ENCODE measurements around the gene UCN2.

- TF ChIP-seq POLR2AphosphoS5 (IDR thresholded peaks at IDR 0.05) (no peak), CTCF (IDR thresholded peaks at IDR 0.05) (no peak), POLR2A (IDR thresholded peaks at IDR 0.05) (no peak)
Observed at GRCh38 chr3:48528754-48529153, 34.8 kb downstream of the UCN2 start.
